ENCODE results near the gene FSD1.
"Not testable (repeated sequence)": the region's sequence is repeated elsewhere in the genome, so short reads cannot be mapped to it uniquely, and the experiment has no call there.

FSD1 gene

GRCh38 chr19:4284974-4285373 is 19.4 kb upstream of the FSD1 start:
- no peak for DNase-seq (ENCODE audit: low read depth in 2 of 2)

GRCh38 chr19:4286141-4286540 is 18.3 kb upstream of the FSD1 start:
- not testable (repeated sequence) for DNase-seq (ENCODE audit: low read depth in 2 of 2)

- no peak for DNase-seq (ENCODE audit: low read depth in 2 of 2)
Measured at GRCh38 chr19:4288091-4288777, 16.2 kb upstream of the FSD1 start.

GRCh38 chr19:4291184-4291732 is 13.1 kb upstream of the FSD1 start:
- DNase-seq (ENCODE audit: low read depth in 2 of 2) = no peak

- DNase-seq (ENCODE audit: low read depth in 2 of 2) = no peak
Measured at GRCh38 chr19:4292515-4292914, 11.9 kb upstream of the FSD1 start.

GRCh38 chr19:4294389-4294788 is 10.0 kb upstream of the FSD1 start:
- DNase-seq (ENCODE audit: low read depth in 2 of 2) = no peak

GRCh38 chr19:4295972-4296771 is 8.2 kb upstream of the FSD1 start:
- no peak for DNase-seq (ENCODE audit: low read depth in 2 of 2)

GRCh38 chr19:4297901-4298809 is 6.2 kb upstream of the FSD1 start:
- peak in 1 of 2 donors; percentile 40 for DNase-seq (ENCODE audit: low read depth in 2 of 2)

GRCh38 chr19:4298810-4299550 is 5.4 kb upstream of the FSD1 start:
- no peak for DNase-seq (ENCODE audit: low read depth in 2 of 2)

GRCh38 chr19:4300589-4300988 is 3.8 kb upstream of the FSD1 start:
- DNase-seq (ENCODE audit: low read depth in 2 of 2) = no peak

GRCh38 chr19:4301590-4302242 is 2.7 kb upstream of the FSD1 start:
- no peak for DNase-seq (ENCODE audit: low read depth in 2 of 2)

- no peak for DNase-seq (ENCODE audit: low read depth in 2 of 2)
Measured at GRCh38 chr19:4302243-4302640, 2.2 kb upstream of the FSD1 start, which contains the start of gene TMIGD2. TMIGD2 (minus strand) TSS chr19:4302389; CDS start chr19:4302385, 4 bp downstream.

GRCh38 chr19:4303819-4304537 is 420 bp upstream of the FSD1 start:
- no peak for DNase-seq (ENCODE audit: low read depth in 2 of 2)

- DNase-seq (ENCODE audit: low read depth in 2 of 2) = no peak
Measured at GRCh38 chr19:4305257-4305612, 837 bp downstream of the FSD1 start.

- DNase-seq (ENCODE audit: low read depth in 2 of 2) = no peak
Measured at GRCh38 chr19:4305659-4306058, 1.3 kb downstream of the FSD1 start.

GRCh38 chr19:4310247-4311121 is 6.1 kb downstream of the FSD1 start:
- DNase-seq (ENCODE audit: low read depth in 2 of 2) = no peak

GRCh38 chr19:4313847-4314490 is 9.6 kb downstream of the FSD1 start:
- no peak for DNase-seq (ENCODE audit: low read depth in 2 of 2)

GRCh38 chr19:4316956-4317355 is 12.6 kb downstream of the FSD1 start:
- DNase-seq (ENCODE audit: low read depth in 2 of 2) = no peak

- DNase-seq (ENCODE audit: low read depth in 2 of 2) = no peak
Measured at GRCh38 chr19:4318460-4318859, 14.1 kb downstream of the FSD1 start.

Data from stimulated activated CD8-positive, alpha-beta memory T cell treated with anti-CD3 and anti-CD28 coated beads, Interleukin-2, amount 100 ng/mL, for 48 hours (primary cell).